GM12891 (cell line): Measurements from ENCODE around the gene DNAH5.

Experiments used
- PAX5 ChIP-seq: IDR thresholded peaks from 2 replicates; pipeline ENCODE4 v1.6.1; 2011; ENCODE audit warnings: low read length, moderate library complexity, mild to moderate bottlenecking; ENCODE audit not compliant: insufficient read depth, severe bottlenecking
- POLR2A ChIP-seq: IDR thresholded peaks from 2 replicates; pipeline ENCODE4 v1.6.1; 2011; ENCODE audit warnings: low read depth, low read length, control low read depth
- POLR2AphosphoS5 ChIP-seq: IDR thresholded peaks from 2 replicates; pipeline ENCODE4 v1.6.1; 2011; ENCODE audit warnings: low read depth, low read length, control low read depth
- POU2F2 ChIP-seq: IDR thresholded peaks from 2 replicates; pipeline ENCODE4 v1.6.1; 2011; ENCODE audit warnings: low read depth, mild to moderate bottlenecking, control low read depth, low read length, moderate library complexity
- SPI1 ChIP-seq: IDR thresholded peaks from 2 replicates; pipeline ENCODE4 v1.6.1; 2011; ENCODE audit warnings: low read depth, low read length, control low read depth
- TAF1 ChIP-seq: IDR thresholded peaks from 2 replicates; pipeline ENCODE4 v1.6.1; 2011; ENCODE audit warnings: low read depth, low read length, control low read depth

DNA sequence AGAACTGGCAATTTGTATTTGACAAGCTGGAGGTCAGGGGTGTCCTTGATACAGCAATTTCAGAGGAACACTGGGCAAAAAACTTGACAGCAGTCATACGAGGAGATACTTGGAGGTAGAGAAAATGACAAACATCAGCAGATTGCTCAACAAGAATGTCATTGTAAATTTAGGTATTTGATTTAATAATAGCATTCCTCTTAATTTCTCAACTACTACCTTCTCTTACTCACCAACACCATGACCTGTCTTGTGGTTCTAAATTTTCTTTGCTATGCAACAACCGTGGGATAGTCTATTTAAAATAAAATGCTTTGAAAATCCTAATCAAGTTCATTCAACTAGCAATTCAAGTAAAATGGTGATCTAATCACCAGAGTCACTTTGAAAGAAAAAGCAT lies 128.4 kb downstream of the DNAH5 start:
- no peak for TF ChIP-seq POLR2A
- no peak for TF ChIP-seq PAX5
- no peak for TF ChIP-seq POLR2AphosphoS5
- no peak for TF ChIP-seq SPI1
- TF ChIP-seq TAF1, result no peak
- no peak for TF ChIP-seq POU2F2
